Naive B cell (primary cell): Measurements from ENCODE around the gene SPHK1. TPM values are rescaled to one million over a fixed set of nuclear protein-coding genes. Genes with fewer than 3 reads are reported as not detected.
"Not testable (repeated sequence)": the region's sequence is repeated elsewhere in the genome, so short reads cannot be mapped to it uniquely, and the experiment has no call there.

ENCODE experiments used
- ATAC-seq, 2 donors: fragments of 150-1000 bp; cut with Tn5 transposase; 2 replicates each; pipeline ENCODE4 v1.10.0; 2021; ENCODE audit warnings: low read depth in 2 of 2, mild to moderate bottlenecking in 2 of 2, moderate library complexity in 2 of 2
- DNase-seq: peaks from one replicate; pipeline ENCODE4 v3.0.0; 2022
- H3K27ac Mint-ChIP-seq, 6 donors: one replicate each; pipeline ENCODE4 v1.8.0; 2020 to 2022; ENCODE audit warnings: mild to moderate bottlenecking in 6 of 6, mixed read lengths in 6 of 6, moderate library complexity in 5 of 6, inconsistent platforms in 2 of 6
- H3K27me3 Mint-ChIP-seq, 3 donors: one replicate each; pipeline ENCODE4 v1.8.0; 2021 to 2022; ENCODE audit warnings: mixed read lengths in 3 of 3, mild to moderate bottlenecking in 1 of 3
- H3K36me3 Mint-ChIP-seq, 2 donors: one replicate each; pipeline ENCODE4 v1.8.0; 2020 to 2022; ENCODE audit warnings: mixed read lengths in 2 of 2, inconsistent platforms in 1 of 2, mild to moderate bottlenecking in 1 of 2
- H3K4me1 Mint-ChIP-seq, 3 donors: one replicate each; pipeline ENCODE4 v1.8.0; 2020 to 2022; ENCODE audit warnings: mixed read lengths in 3 of 3, inconsistent platforms in 1 of 3, mild to moderate bottlenecking in 1 of 3, moderate library complexity in 1 of 3
- H3K4me3 Mint-ChIP-seq, 8 donors: one replicate each; pipeline ENCODE4 v1.8.0; 2020 to 2022; ENCODE audit warnings: mild to moderate bottlenecking in 8 of 8, mixed read lengths in 8 of 8, moderate library complexity in 8 of 8, inconsistent platforms in 2 of 8
- H3K9me3 Mint-ChIP-seq, 7 donors: one replicate each; pipeline ENCODE4 v1.8.0; 2020 to 2022; ENCODE audit warnings: mixed read lengths in 7 of 7, mild to moderate bottlenecking in 5 of 7, inconsistent platforms in 2 of 7, moderate library complexity in 1 of 7
- polyA plus RNA-seq, 6 donors: library from polyadenylated mRNA; unstranded; fragments of 300-500 nt; fragmentation: Illumina TruSeq; gene quantifications; one replicate each; pipeline ENCODE4 v1.2.3, GENCODE V29; 2021; ENCODE audit warnings: low read depth in 6 of 6

The SPHK1 gene
- polyA plus RNA-seq, 6 donors from 2014 or later: 0.22 to 1.7 TPM; not detected in 4

- H3K4me3 Mint-ChIP-seq: peak overlapping the region; percentile 86 to 99 (median 97)
- peaks cover 15 to 20% (median 16%) of the 10 kb centered on the region in 3 donors for H3K4me1 Mint-ChIP-seq
- no peaks in the 10 kb centered on the region for H3K36me3 Mint-ChIP-seq
- H3K27me3 Mint-ChIP-seq: no peaks in the 10 kb centered on the region
- DNase-seq (no peak), ATAC-seq (peak; percentile 2)
- H3K27ac Mint-ChIP-seq: peak overlapping the region; percentile 94 to 99 (median 98)
- H3K9me3 Mint-ChIP-seq: no peaks in the 10 kb centered on the region
These were observed 30.1 kb upstream of the SPHK1 start for GRCh38 chr17:76354317-76354729.

- peak overlapping the region in 2 of 6 donors; percentile 27 to 94 for H3K27ac Mint-ChIP-seq
These were observed 29.6 kb upstream of the SPHK1 start for GRCh38 chr17:76354747-76355310.

GRCh38 chr17:76356803-76357456 lies 27.5 kb upstream of the SPHK1 start:
- Mint-ChIP-seq H3K4me1 (peaks cover 15 to 16% (median 16%) of the 10 kb centered on the region in 3 donors), H3K36me3 (no peaks in the 10 kb centered on the region), H3K4me3 (peak overlapping the region in 4 of 8 donors; percentile 16 to 78 (median 32)), H3K9me3 (no peaks in the 10 kb centered on the region), H3K27ac (no peak overlapping the region), H3K27me3 (peaks cover 0 to 4% (median 0%) of the 10 kb centered on the region in 3 donors)
- DNase-seq (no peak), ATAC-seq (no peak)

More at GRCh38 chr17:76354747-76355310, 29.6 kb upstream of the SPHK1 start:
- peak overlapping the region; percentile 74 to 99 (median 88) for H3K4me3 Mint-ChIP-seq
- peaks cover 15 to 20% (median 16%) of the 10 kb centered on the region in 3 donors for H3K4me1 Mint-ChIP-seq
- H3K9me3 Mint-ChIP-seq: no peaks in the 10 kb centered on the region
- no peaks in the 10 kb centered on the region for H3K27me3 Mint-ChIP-seq
- ATAC-seq (no peak), DNase-seq (no peak)
- no peaks in the 10 kb centered on the region for H3K36me3 Mint-ChIP-seq

- Mint-ChIP-seq H3K4me1 (peaks cover 10 to 14% (median 13%) of the 10 kb centered on the region in 3 donors), H3K27me3 (peaks cover 0 to 4% (median 0%) of the 10 kb centered on the region in 3 donors), H3K36me3 (no peaks in the 10 kb centered on the region), H3K27ac (no peak overlapping the region), H3K4me3 (peak overlapping the region in 3 of 8 donors; percentile 37 to 78 (median 49)), H3K9me3 (no peaks in the 10 kb centered on the region)
- DNase-seq (no peak), ATAC-seq (no peak)
These were observed 26.7 kb upstream of the SPHK1 start for GRCh38 chr17:76357597-76358158.

- no peak for ATAC-seq
- Mint-ChIP-seq H3K9me3 (no peaks in the 10 kb centered on the region), H3K4me1 (peaks cover under 1 to 5% (median 4%) of the 10 kb centered on the region in 3 donors), H3K4me3 (no peak overlapping the region), H3K27ac (no peak overlapping the region), H3K36me3 (no peaks in the 10 kb centered on the region), H3K27me3 (peaks cover 0 to 4% (median 0%) of the 10 kb centered on the region in 3 donors)
- DNase-seq: no peak
These were observed 25.0 kb upstream of the SPHK1 start for GRCh38 chr17:76359375-76359774.

GRCh38 chr17:76359776-76360175 lies 24.6 kb upstream of the SPHK1 start:
- not testable (repeated sequence) for H3K27me3 Mint-ChIP-seq, DNase-seq, H3K4me3 Mint-ChIP-seq, H3K9me3 Mint-ChIP-seq, H3K4me1 Mint-ChIP-seq, H3K36me3 Mint-ChIP-seq, ATAC-seq
- peak overlapping the region in 1 of 6 donors; percentile 38 for H3K27ac Mint-ChIP-seq

- H3K27ac Mint-ChIP-seq: no peak overlapping the region
These were observed 23.9 kb upstream of the SPHK1 start for GRCh38 chr17:76360461-76360860.

GRCh38 chr17:76363107-76363842 lies 21.1 kb upstream of the SPHK1 start:
- no peak for ATAC-seq
- Mint-ChIP-seq H3K27ac (no peak overlapping the region), H3K27me3 (peaks cover 0 to 12% (median 3%) of the 10 kb centered on the region in 3 donors), H3K9me3 (no peaks in the 10 kb centered on the region), H3K4me3 (no peak overlapping the region), H3K36me3 (no peaks in the 10 kb centered on the region), H3K4me1 (no peaks in the 10 kb centered on the region)
- no peak for DNase-seq

More at GRCh38 chr17:76360461-76360860, 23.9 kb upstream of the SPHK1 start:
- no peaks in the 10 kb centered on the region for H3K36me3 Mint-ChIP-seq
- ATAC-seq (no peak), DNase-seq (no peak)
- peaks cover 0 to 12% (median 0%) of the 10 kb centered on the region in 3 donors for H3K27me3 Mint-ChIP-seq
- no peaks in the 10 kb centered on the region for H3K9me3 Mint-ChIP-seq
- H3K4me3 Mint-ChIP-seq: no peak overlapping the region
- no peaks in the 10 kb centered on the region for H3K4me1 Mint-ChIP-seq

- ATAC-seq: no peak
- Mint-ChIP-seq H3K9me3 (no peaks in the 10 kb centered on the region), H3K4me1 (no peaks in the 10 kb centered on the region), H3K4me3 (no peak overlapping the region), H3K27ac (peak overlapping the region in 1 of 6 donors; percentile 9), H3K36me3 (no peaks in the 10 kb centered on the region), H3K27me3 (peaks cover 0 to 12% (median 3%) of the 10 kb centered on the region in 3 donors)
- no peak for DNase-seq
These were observed 19.0 kb upstream of the SPHK1 start for GRCh38 chr17:76365256-76365903.

GRCh38 chr17:76366247-76366646 lies 18.2 kb upstream of the SPHK1 start:
- H3K4me1 Mint-ChIP-seq: no peaks in the 10 kb centered on the region
- peak overlapping the region in 1 of 8 donors; percentile 51 for H3K4me3 Mint-ChIP-seq
- ATAC-seq (no peak), DNase-seq (no peak)
- no peaks in the 10 kb centered on the region for H3K36me3 Mint-ChIP-seq
- H3K27me3 Mint-ChIP-seq: peaks cover 0 to 12% (median 3%) of the 10 kb centered on the region in 3 donors
- no peaks in the 10 kb centered on the region for H3K9me3 Mint-ChIP-seq
- no peak overlapping the region for H3K27ac Mint-ChIP-seq

GRCh38 chr17:76367642-76368041 lies 16.8 kb upstream of the SPHK1 start:
- Mint-ChIP-seq H3K4me3 (no peak overlapping the region), H3K27me3 (peaks cover 0 to 8% (median 7%) of the 10 kb centered on the region in 3 donors), H3K9me3 (no peaks in the 10 kb centered on the region), H3K27ac (no peak overlapping the region), H3K4me1 (no peaks in the 10 kb centered on the region), H3K36me3 (no peaks in the 10 kb centered on the region)
- DNase-seq (no peak), ATAC-seq (no peak)

- H3K9me3 Mint-ChIP-seq: no peaks in the 10 kb centered on the region
- DNase-seq (no peak), ATAC-seq (no peak)
- H3K27me3 Mint-ChIP-seq: peaks cover 0 to 8% (median 7%) of the 10 kb centered on the region in 3 donors
- no peak overlapping the region for H3K27ac Mint-ChIP-seq
- H3K4me1 Mint-ChIP-seq: no peaks in the 10 kb centered on the region
- H3K4me3 Mint-ChIP-seq: peak overlapping the region in 1 of 8 donors; percentile 9
- no peaks in the 10 kb centered on the region for H3K36me3 Mint-ChIP-seq
These were observed 15.9 kb upstream of the SPHK1 start for GRCh38 chr17:76368545-76368944.

GRCh38 chr17:76369379-76369778 lies 15.0 kb upstream of the SPHK1 start:
- H3K9me3 Mint-ChIP-seq: no peaks in the 10 kb centered on the region
- H3K36me3 Mint-ChIP-seq: no peaks in the 10 kb centered on the region
- no peak overlapping the region for H3K27ac Mint-ChIP-seq
- DNase-seq (no peak), ATAC-seq (no peak)
- peaks cover 0 to 8% (median 7%) of the 10 kb centered on the region in 3 donors for H3K27me3 Mint-ChIP-seq
- peaks cover 0 to 3% (median 0%) of the 10 kb centered on the region in 3 donors for H3K4me1 Mint-ChIP-seq
- H3K4me3 Mint-ChIP-seq: no peak overlapping the region
